CD4-positive, alpha-beta T cell treated with Interleukin-15 for 4 hours (primary cell): Measurements from ENCODE around the gene GPC3.

Experiments
- DNase-seq: peaks from one replicate; pipeline ENCODE4 v3.0.0-alpha.2; 2020; ENCODE audit warnings: low spot score

Gene GPC3

GRCh38 chrX:133884430-133885394, 100.7 kb downstream of the GPC3 start:
- DNase-seq: no peak

GRCh38 chrX:133881893-133882292, 103.5 kb downstream of the GPC3 start:
- no peak for DNase-seq

- no peak for DNase-seq
Measured at GRCh38 chrX:133881007-133881406, 104.4 kb downstream of the GPC3 start.

GRCh38 chrX:133880032-133880443, 105.4 kb downstream of the GPC3 start:
- DNase-seq: no peak

GRCh38 chrX:133878710-133879109, 106.7 kb downstream of the GPC3 start:
- DNase-seq: no peak

- DNase-seq: no peak
Measured at GRCh38 chrX:133876646-133877045, 108.7 kb downstream of the GPC3 start.

GRCh38 chrX:133869270-133869669, 116.1 kb downstream of the GPC3 start:
- no peak for DNase-seq

GRCh38 chrX:133868682-133869081, 116.7 kb downstream of the GPC3 start:
- DNase-seq: no peak

- no peak for DNase-seq
Measured at GRCh38 chrX:133868250-133868649, 117.1 kb downstream of the GPC3 start.

GRCh38 chrX:133865761-133866471, 119.5 kb downstream of the GPC3 start:
- no peak for DNase-seq

GRCh38 chrX:133864236-133864635, 121.2 kb downstream of the GPC3 start:
- DNase-seq: no peak

GRCh38 chrX:133859860-133860259, 125.5 kb downstream of the GPC3 start:
- no peak for DNase-seq

GRCh38 chrX:133859336-133859735, 126.1 kb downstream of the GPC3 start:
- no peak for DNase-seq

- no peak for DNase-seq
Measured at GRCh38 chrX:133857640-133858269, 127.6 kb downstream of the GPC3 start.

GRCh38 chrX:133856819-133857218, 128.6 kb downstream of the GPC3 start:
- no peak for DNase-seq

- no peak for DNase-seq
Measured at GRCh38 chrX:133854290-133854689, 131.1 kb downstream of the GPC3 start.

GRCh38 chrX:133852837-133853356, 132.5 kb downstream of the GPC3 start:
- DNase-seq: no peak

GRCh38 chrX:133852401-133852800, 133.0 kb downstream of the GPC3 start:
- no peak for DNase-seq

- no peak for DNase-seq
Measured at GRCh38 chrX:133850399-133850798, 135.0 kb downstream of the GPC3 start.

GRCh38 chrX:133849676-133850075, 135.7 kb downstream of the GPC3 start:
- no peak for DNase-seq

- no peak for DNase-seq
Measured at GRCh38 chrX:133847340-133847994, 137.9 kb downstream of the GPC3 start.

GRCh38 chrX:133846311-133846710, 139.1 kb downstream of the GPC3 start:
- DNase-seq: no peak
